HepG2 (cell line): ENCODE results near the gene PYCARD. TPM values are rescaled to one million over a fixed set of nuclear protein-coding genes. Genes with fewer than 3 reads are reported as not detected.

Source experiments
- ARNT ChIP-seq: fragments of 450-650 bp; IDR thresholded peaks from 2 replicates; pipeline ENCODE4 v1.6.1; 2017
- CENPBD1 ChIP-seq: sonication (generic); formaldehyde crosslinking; IDR thresholded peaks from 2 replicates; pipeline ENCODE4 v1.8.0; 2022; ENCODE audit warnings: missing genetic modification reagents, low read depth, mild to moderate bottlenecking, borderline replicate concordance
- CSRNP2 ChIP-seq: sonication (generic); formaldehyde crosslinking; conservative IDR thresholded peaks from 2 replicates; pipeline ENCODE4 v1.8.0; 2022; ENCODE audit warnings: low read depth, missing genetic modification reagents
- GABPB1 ChIP-seq: IDR thresholded peaks from 2 replicates; pipeline ENCODE4 v1.6.1; 2016; ENCODE audit warnings: mild to moderate bottlenecking, missing genetic modification reagents, moderate library complexity, missing compliant biosample characterization
- IKZF4 ChIP-seq: sonication (generic); formaldehyde crosslinking; IDR thresholded peaks from 2 replicates; pipeline ENCODE4 v1.5.1; 2020; ENCODE audit warnings: borderline replicate concordance, mild to moderate bottlenecking, low read depth, missing genetic modification reagents; ENCODE audit errors: not compliant biosample characterization
- KMT2B ChIP-seq: IDR thresholded peaks from 2 replicates; pipeline ENCODE4 v1.6.1; 2016; ENCODE audit warnings: missing genetic modification reagents, missing compliant biosample characterization
- MAF1 ChIP-seq: sonication (generic); formaldehyde crosslinking; IDR thresholded peaks from 2 replicates; pipeline ENCODE4 v1.5.0; 2020; ENCODE audit warnings: missing genetic modification reagents, borderline replicate concordance
- MYC ChIP-seq: sonication (generic); formaldehyde crosslinking; IDR thresholded peaks from 2 replicates; pipeline ENCODE4 v1.9.0; 2021; ENCODE audit warnings: missing genetic modification reagents, borderline replicate concordance
- NR2F1 ChIP-seq, 2 experiments: fragments of 450-650 bp in 1 of 2; formaldehyde crosslinking in 1 of 2; IDR thresholded peaks; 2 replicates each; pipeline versions ENCODE4 v1.5.0 to v1.6.1; 2016 to 2020; ENCODE audit warnings: mild to moderate bottlenecking in 1 of 2, missing compliant biosample characterization in 1 of 2, missing genetic modification reagents in 1 of 2, moderate library complexity in 1 of 2
- PBX2 ChIP-seq: IDR thresholded peaks from 2 replicates; pipeline ENCODE4 v1.6.1; 2016; ENCODE audit warnings: control low read depth
- SNRNP70 ChIP-seq: fragments of 200-400 bp; formaldehyde crosslinking; IDR thresholded peaks from 2 replicates; pipeline ENCODE4 v1.6.1; 2017; ENCODE audit warnings: mild to moderate bottlenecking, low read depth, low read length, moderate library complexity
- SRSF9 ChIP-seq: fragments of 200-400 bp; formaldehyde crosslinking; IDR thresholded peaks from 2 replicates; pipeline ENCODE4 v1.6.1; 2018; ENCODE audit warnings: borderline replicate concordance, mild to moderate bottlenecking, low read depth, low read length; ENCODE audit not compliant: insufficient read depth, poor library complexity, severe bottlenecking
- SRY ChIP-seq: sonication (generic); formaldehyde crosslinking; IDR thresholded peaks from 2 replicates; pipeline ENCODE4 v1.8.0; 2022; ENCODE audit warnings: mild to moderate bottlenecking, missing genetic modification reagents
- SSRP1 ChIP-seq: IDR thresholded peaks from 2 replicates; pipeline ENCODE4 v1.6.1; 2016; ENCODE audit warnings: control low read depth
- STAT5B ChIP-seq: sonication (generic); formaldehyde crosslinking; IDR thresholded peaks from 2 replicates; pipeline ENCODE4 v1.4.0; 2020; ENCODE audit warnings: missing genetic modification reagents
- TEAD2 ChIP-seq: sonication (generic); formaldehyde crosslinking; IDR thresholded peaks from 2 replicates; pipeline ENCODE4 v1.9.0; 2021; ENCODE audit warnings: missing genetic modification reagents
- THAP9 ChIP-seq: sonication (generic); formaldehyde crosslinking; IDR thresholded peaks from 2 replicates; pipeline ENCODE4; 2020; ENCODE audit warnings: missing genetic modification reagents, mild to moderate bottlenecking, borderline replicate concordance
- ZKSCAN1 ChIP-seq: fragments of 150-350 bp; IDR thresholded peaks from 2 replicates; pipeline ENCODE4 v1.6.1; 2014; ENCODE audit warnings: low read length
- ZNF503 ChIP-seq: sonication (generic); formaldehyde crosslinking; IDR thresholded peaks from 2 replicates; pipeline ENCODE4 v1.4.0; 2020; ENCODE audit warnings: missing genetic modification reagents
- ZNF777 ChIP-seq: sonication (generic); formaldehyde crosslinking; IDR thresholded peaks from 2 replicates; pipeline ENCODE4 v1.4.0; 2020; ENCODE audit warnings: missing genetic modification reagents
- polyA plus RNA-seq, 8 experiments: library from polyadenylated mRNA; depleted of rRNA in 3 of 8; stranded (reverse) in 7 of 8; unstranded in 1 of 8; fragments of >200 nt; fragmentation: Illumina TruSeq in 4 of 8; extraction: Trizol in 4 of 8; gene quantifications; 2 replicates each; pipeline versions ENCODE4 v1.2.1 to v1.2.3, GENCODE V29; 2011 to 2016; ENCODE audit warnings: low read depth in 4 of 8, missing spikeins in 1 of 8, mixed read lengths in 1 of 8; ENCODE audit not compliant: insufficient read depth in 1 of 8
- total RNA-seq, 5 experiments: library from RNA; depleted of rRNA; stranded (reverse); fragments of >200 nt; fragmentation: Illumina TruSeq; extraction: Trizol; gene quantifications; 2 replicates each; pipeline ENCODE4 v1.2.3, GENCODE V29; 2016; ENCODE audit warnings: low read depth in 1 of 5

PYCARD gene
- total and polyA plus RNA-seq, 2 of the 13 experiments (the other 11 are each of a cell fraction or from before 2014, with no cell fraction given): 4.8 to 9.2 TPM

GRCh38 chr16:31179747-31180459, 22.7 kb downstream of the PYCARD start, which contains the start of gene FUS (continued):
- peak; percentile 2; the same call in 1 of the 2 replicates for TF ChIP-seq ZKSCAN1
- TF ChIP-seq ZNF777 (CRISPR knock-in tag): no peak
- TF ChIP-seq KMT2B: peak; percentile 70
- TF ChIP-seq NR2F1 (CRISPR knock-in tag; IDR thresholded peaks at IDR 0.05): no peak
- TF ChIP-seq MYC (CRISPR knock-in tag): peak; percentile 53; the same call in 1 of the 2 replicates
- TF ChIP-seq SRSF9: no peak
- TF ChIP-seq STAT5B (CRISPR knock-in tag): peak; percentile 97
- TF ChIP-seq IKZF4: peak; percentile 35
- TF ChIP-seq SNRNP70: no peak
- TF ChIP-seq SRY (CRISPR knock-in tag): peak; percentile 82; the same call in 1 of the 2 replicates
- no peak for TF ChIP-seq PBX2 (CRISPR knock-in tag)
- peak; percentile 90 for TF ChIP-seq CSRNP2 (CRISPR knock-in tag)
- TF ChIP-seq ZNF503 (CRISPR knock-in tag): peak; percentile 84
- TF ChIP-seq TEAD2 (CRISPR knock-in tag): no peak
- TF ChIP-seq MAF1 (CRISPR knock-in tag): peak; percentile 94; the same call in 1 of the 2 replicates
- peak; percentile 97 for TF ChIP-seq THAP9
- TF ChIP-seq ARNT: no peak
- peak; percentile 67; the same call in 1 of the 2 replicates for TF ChIP-seq CENPBD1 (CRISPR knock-in tag)
- TF ChIP-seq GABPB1 (CRISPR knock-in tag): peak; percentile 66
- TF ChIP-seq SSRP1 (CRISPR knock-in tag): no peak
